Endodermal cell (in vitro differentiated cells): ENCODE measurements around the gene SPATA45. TPM values are rescaled to one million over a fixed set of nuclear protein-coding genes. Genes with fewer than 3 reads are reported as not detected.
A peak's percentile ranks its signal among the peaks of the same experiment; 100 is the strongest.

ENCODE experiments used
- DNase-seq: peaks from one replicate; pipeline ENCODE4 v3.0.0-alpha.2; 2017
- H3K27ac ChIP-seq: 2 replicates; pipeline ENCODE4 v1.5.1; 2013; ENCODE audit warnings: mild to moderate bottlenecking, low read depth, low read length, moderate library complexity
- H3K27me3 ChIP-seq: 2 replicates; pipeline ENCODE4 v1.6.1; 2013; ENCODE audit warnings: mild to moderate bottlenecking, low read length, moderate library complexity; ENCODE audit not compliant: insufficient read depth, control insufficient read depth, poor library complexity, severe bottlenecking
- H3K36me3 ChIP-seq: 2 replicates; pipeline ENCODE4 v1.7.0; 2013; ENCODE audit warnings: mild to moderate bottlenecking, low read length, moderate library complexity; ENCODE audit not compliant: control insufficient read depth, insufficient read depth
- H3K4me1 ChIP-seq: one replicate; pipeline ENCODE4 v1.7.0; 2013; ENCODE audit warnings: low read length; ENCODE audit not compliant: control insufficient read depth, insufficient read depth
- H3K4me3 ChIP-seq: 2 replicates; pipeline ENCODE4 v1.5.1; 2013; ENCODE audit warnings: mild to moderate bottlenecking, low read length, moderate library complexity
- H3K9ac ChIP-seq: 2 replicates; pipeline ENCODE4 v1.6.1; 2013; ENCODE audit warnings: mild to moderate bottlenecking, low read length, moderate library complexity; ENCODE audit not compliant: poor library complexity, severe bottlenecking; ENCODE audit errors: extremely low read depth
- H3K9me3 ChIP-seq: 2 replicates; pipeline ENCODE4 v1.6.1; 2013; ENCODE audit warnings: mild to moderate bottlenecking, low read length, moderate library complexity; ENCODE audit not compliant: control insufficient read depth
- H3K27ac Mint-ChIP-seq: 2 replicates; pipeline ENCODE4 v1.8.0; 2020; ENCODE audit warnings: mixed read lengths
- H3K27me3 Mint-ChIP-seq: 2 replicates; pipeline ENCODE4 v1.8.0; 2021; ENCODE audit warnings: mild to moderate bottlenecking, mixed read lengths; ENCODE audit not compliant: insufficient read depth
- H3K36me3 Mint-ChIP-seq: 2 replicates; pipeline ENCODE4 v1.8.0; 2020; ENCODE audit warnings: low read depth, mixed read lengths
- H3K4me1 Mint-ChIP-seq: 2 replicates; pipeline ENCODE4 v1.8.0; 2020; ENCODE audit warnings: mixed read lengths
- H3K4me3 Mint-ChIP-seq: 2 replicates; pipeline ENCODE4 v1.8.0; 2020; ENCODE audit warnings: mild to moderate bottlenecking, moderate library complexity, mixed read lengths
- H3K9me3 Mint-ChIP-seq: 2 replicates; pipeline ENCODE4 v1.8.0; 2020; ENCODE audit warnings: mild to moderate bottlenecking, mixed read lengths
- CTCF ChIP-seq: fragments of 200-600 bp; sonication (generic); conservative IDR thresholded peaks from 2 replicates; pipeline ENCODE4 v1.5.0; 2021; ENCODE audit warnings: antibody characterized with exemption, mild to moderate bottlenecking
- WGBS, 2 experiments: methylation state at CpG; one replicate each; pipeline versions ENCODE4 v1.1.5 to v1.1.7; 2013; ENCODE audit warnings: missing lambda C conversion rate in 2 of 2, mixed read lengths in 1 of 2; ENCODE audit not compliant: insufficient coverage in 1 of 2, insufficient read length in 1 of 2; 5-methylcytosine and 5-hydroxymethylcytosine counted together
- total RNA-seq, 2 donors: library from RNA; stranded (reverse); fragmentation: NEBNext Ultra II Directional in 1 of 2; extraction: Animal tissue kit (Norgen Biotek cat#: 25700) in 1 of 2; gene quantifications; 2 replicates in 1 of 2; 3 replicates in 1 of 2; pipeline ENCODE4 v1.2.1, GENCODE V29; 2021

The SPATA45 gene
- total RNA-seq, 2 donors from 2014 or later, result not detected

DNA sequence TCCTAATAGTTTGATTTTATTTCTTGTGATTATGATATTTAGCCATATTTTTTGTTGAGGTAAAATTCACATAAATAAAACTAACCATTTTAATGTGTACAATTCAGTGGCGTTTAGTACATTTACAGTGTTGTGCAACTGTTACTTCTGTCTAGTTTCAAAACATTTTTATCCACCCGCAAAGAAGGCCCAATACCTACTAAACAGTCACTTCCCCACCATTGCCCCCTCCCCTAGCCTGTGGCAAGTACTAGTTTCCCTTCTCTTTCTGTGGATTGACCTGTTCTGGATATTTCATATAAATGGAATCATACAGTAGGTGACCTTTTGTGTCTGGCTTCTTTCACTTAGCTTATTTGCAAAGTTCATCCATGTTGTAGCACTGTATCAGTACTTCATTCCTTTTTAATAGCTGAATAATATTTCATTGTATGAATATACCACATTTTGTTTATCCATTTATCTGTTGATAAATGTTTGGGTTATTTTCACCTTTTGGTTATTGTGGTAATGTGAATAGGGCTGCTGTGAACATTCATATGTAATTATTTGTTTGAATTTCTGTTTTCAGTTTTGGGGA is 14.8 kb upstream of the SPATA45 start:
- 100% methylated on average over 2 of the region's 2 CpGs; no CpG with 5 or more reads in 1 of the 2 experiments for WGBS, 2 experiments
- peaks cover 71% of the 10 kb centered on the region for H3K36me3 ChIP-seq
- H3K4me1 ChIP-seq, result peaks cover 3% of the 10 kb centered on the region
- Mint-ChIP-seq H3K4me1 (no peaks in the 10 kb centered on the region), H3K9me3 (no peaks in the 10 kb centered on the region), H3K4me3 (no peak overlapping the region), H3K27ac (no peak overlapping the region), H3K27me3 (no peaks in the 10 kb centered on the region), H3K36me3 (peaks cover 25% of the 10 kb centered on the region)
- TF ChIP-seq CTCF, result no peak
- H3K9me3 ChIP-seq, result peaks cover 10% of the 10 kb centered on the region
- no peaks in the 10 kb centered on the region for H3K27me3 ChIP-seq
- H3K4me3 ChIP-seq, result peak overlapping the region; percentile 88
- H3K9ac ChIP-seq, result no peak overlapping the region
- H3K27ac ChIP-seq, result no peak overlapping the region
- no peak for DNase-seq

DNA sequence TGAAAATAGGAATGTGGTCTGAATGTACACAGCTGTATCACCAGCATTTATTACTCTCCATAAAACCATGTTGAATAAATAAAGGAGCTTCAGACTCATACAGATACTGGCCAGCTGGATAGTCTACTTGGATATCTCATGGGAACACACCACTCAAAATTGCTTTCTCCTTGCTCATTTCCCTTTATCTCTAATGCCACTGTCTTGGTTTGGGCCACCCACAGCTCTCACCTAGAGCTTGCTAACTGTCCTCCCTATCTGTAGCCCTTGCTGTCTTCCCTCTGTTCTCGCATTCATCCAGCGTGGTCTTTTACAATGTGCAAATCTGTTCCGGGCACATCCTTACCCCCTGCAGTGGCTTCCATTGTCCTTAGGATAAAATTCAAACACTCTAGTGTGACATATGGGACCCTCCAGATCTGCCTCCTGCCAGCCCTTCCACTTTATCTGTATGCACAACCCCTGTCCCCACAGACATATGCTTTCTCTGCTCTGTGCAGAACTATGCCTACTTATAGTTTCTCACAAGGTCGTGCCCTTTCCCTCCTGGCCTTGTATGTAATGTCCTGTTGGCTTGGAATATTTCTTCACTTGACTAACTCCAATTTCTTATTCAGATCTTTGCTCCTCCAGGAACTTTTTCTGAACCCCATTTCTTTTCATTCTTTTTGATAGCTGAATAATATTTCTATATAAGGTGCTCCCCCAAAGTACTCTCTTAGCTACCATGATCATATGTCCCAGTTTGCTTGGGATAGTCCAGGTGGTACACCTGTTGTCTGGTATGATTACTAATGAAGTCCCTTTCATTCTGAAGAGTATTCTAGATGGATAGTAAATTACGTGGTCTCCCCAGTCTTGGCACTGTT is 13.5 kb upstream of the SPATA45 start:
- Histone ChIP-seq H3K36me3 (peaks cover 58% of the 10 kb centered on the region), H3K9me3 (peaks cover 10% of the 10 kb centered on the region), H3K4me1 (peaks cover 3% of the 10 kb centered on the region), H3K4me3 (peak overlapping the region; percentile 91), H3K9ac (peak overlapping the region; percentile 77), H3K27ac (peak overlapping the region; percentile 62), H3K27me3 (no peaks in the 10 kb centered on the region)
- Mint-ChIP-seq H3K27ac (no peak overlapping the region), H3K9me3 (no peaks in the 10 kb centered on the region), H3K4me3 (no peak overlapping the region), H3K36me3 (peaks cover 14% of the 10 kb centered on the region), H3K4me1 (peaks cover 8% of the 10 kb centered on the region), H3K27me3 (no peaks in the 10 kb centered on the region)
- DNase-seq, result peak; percentile 79
- TF ChIP-seq CTCF, result no peak
- 28 to 43% methylated on average over 5 of the region's 5 CpGs for WGBS, 2 experiments

DNA sequence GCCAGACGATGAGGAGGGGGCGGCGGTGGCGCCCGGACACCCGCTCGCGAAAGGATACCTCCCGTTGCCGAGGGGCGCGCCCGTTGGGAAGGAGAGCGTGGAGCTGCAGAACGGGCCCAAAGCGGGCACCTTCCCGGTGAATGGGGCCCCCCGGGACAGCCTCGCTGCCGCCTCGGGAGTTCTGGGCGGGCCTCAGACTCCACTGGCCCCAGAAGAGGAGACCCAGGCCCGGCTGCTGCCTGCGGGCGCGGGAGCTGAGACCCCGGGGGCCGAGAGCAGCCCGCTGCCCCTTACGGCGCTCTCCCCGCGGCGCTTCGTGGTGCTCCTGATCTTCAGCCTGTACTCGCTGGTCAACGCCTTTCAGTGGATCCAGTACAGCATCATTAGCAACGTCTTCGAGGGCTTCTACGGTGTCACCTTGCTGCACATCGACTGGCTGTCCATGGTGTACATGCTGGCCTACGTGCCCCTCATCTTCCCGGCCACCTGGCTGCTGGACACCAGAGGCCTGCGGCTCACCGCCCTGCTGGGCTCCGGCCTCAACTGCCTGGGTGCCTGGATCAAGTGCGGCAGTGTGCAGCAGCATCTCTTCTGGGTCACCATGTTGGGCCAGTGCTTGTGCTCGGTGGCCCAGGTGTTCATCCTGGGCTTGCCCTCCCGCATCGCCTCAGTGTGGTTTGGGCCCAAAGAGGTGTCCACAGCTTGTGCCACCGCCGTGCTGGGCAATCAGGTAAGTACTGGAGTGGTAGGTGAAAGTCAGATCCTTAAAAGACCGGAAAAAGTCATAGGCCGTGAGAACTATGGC is 11.2 kb upstream of the SPATA45 start:
- no peak overlapping the region for H3K4me3 Mint-ChIP-seq
- peak overlapping the region; percentile 77 for H3K9ac ChIP-seq
- H3K27me3 Mint-ChIP-seq, result no peaks in the 10 kb centered on the region
- H3K36me3 Mint-ChIP-seq, result peaks cover 7% of the 10 kb centered on the region
- peak; percentile 73 for DNase-seq
- 1% methylated on average over 52 to 54 of the region's 54 CpGs for WGBS, 2 experiments
- H3K27ac ChIP-seq, result peak overlapping the region; percentile 76
- H3K27me3 ChIP-seq, result no peaks in the 10 kb centered on the region
- no peaks in the 10 kb centered on the region for H3K4me1 ChIP-seq
- peak overlapping the region; percentile 91 for H3K4me3 ChIP-seq
- peak overlapping the region; percentile 99 for H3K27ac Mint-ChIP-seq
- no peak for TF ChIP-seq CTCF
- no peaks in the 10 kb centered on the region for H3K9me3 Mint-ChIP-seq
- peaks cover 10% of the 10 kb centered on the region for H3K9me3 ChIP-seq
- H3K36me3 ChIP-seq, result peaks cover 41% of the 10 kb centered on the region
- peaks cover 8% of the 10 kb centered on the region for H3K4me1 Mint-ChIP-seq
